ENCODE results near the gene LAIR1. TPM values are rescaled to one million over a fixed set of nuclear protein-coding genes. Genes with fewer than 3 reads are reported as not detected.
A peak's percentile ranks its signal among the peaks of the same experiment; 100 is the strongest.

The LAIR1 gene
- polyA plus RNA-seq, 1 experiment: not detected

DNA sequence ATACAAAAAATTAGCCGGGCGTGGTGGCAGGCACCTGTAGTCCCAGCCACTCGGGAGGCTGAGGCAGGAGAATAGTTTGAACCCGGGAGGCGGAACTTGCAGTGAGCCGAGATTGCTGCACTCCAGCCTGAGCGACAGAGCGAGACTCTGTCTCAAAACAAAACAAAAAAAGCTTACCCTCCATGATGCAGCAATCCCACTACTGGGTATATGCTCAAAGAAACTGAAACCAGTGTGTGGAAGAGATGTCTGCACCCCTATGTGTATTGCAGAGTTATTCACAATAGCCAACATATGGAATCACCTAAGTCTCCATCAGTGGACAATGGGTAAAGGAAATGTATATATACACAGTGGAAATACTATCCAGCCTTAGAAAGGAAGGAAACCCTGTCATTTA, 31.0 kb upstream of the LAIR1 start:
- TF ChIP-seq, protein P1, sequence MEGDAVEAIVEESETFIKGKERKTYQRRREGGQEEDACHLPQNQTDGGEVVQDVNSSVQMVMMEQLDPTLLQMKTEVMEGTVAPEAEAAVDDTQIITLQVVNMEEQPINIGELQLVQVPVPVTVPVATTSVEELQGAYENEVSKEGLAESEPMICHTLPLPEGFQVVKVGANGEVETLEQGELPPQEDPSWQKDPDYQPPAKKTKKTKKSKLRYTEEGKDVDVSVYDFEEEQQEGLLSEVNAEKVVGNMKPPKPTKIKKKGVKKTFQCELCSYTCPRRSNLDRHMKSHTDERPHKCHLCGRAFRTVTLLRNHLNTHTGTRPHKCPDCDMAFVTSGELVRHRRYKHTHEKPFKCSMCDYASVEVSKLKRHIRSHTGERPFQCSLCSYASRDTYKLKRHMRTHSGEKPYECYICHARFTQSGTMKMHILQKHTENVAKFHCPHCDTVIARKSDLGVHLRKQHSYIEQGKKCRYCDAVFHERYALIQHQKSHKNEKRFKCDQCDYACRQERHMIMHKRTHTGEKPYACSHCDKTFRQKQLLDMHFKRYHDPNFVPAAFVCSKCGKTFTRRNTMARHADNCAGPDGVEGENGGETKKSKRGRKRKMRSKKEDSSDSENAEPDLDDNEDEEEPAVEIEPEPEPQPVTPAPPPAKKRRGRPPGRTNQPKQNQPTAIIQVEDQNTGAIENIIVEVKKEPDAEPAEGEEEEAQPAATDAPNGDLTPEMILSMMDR (IDR thresholded peaks at IDR 0.05; ENCODE audit: insufficient read depth, low read depth, low read length): no peak
- ChIA-PET CTCF (interaction anchor here (1.2 kb wide), 1 partner anchor 9 kb away, joined by 3 read pairs; no protein-coding TSS in a partner anchor), POLR2A (no interaction called here)
- Histone ChIP-seq H3K27me3 (ENCODE audit: control insufficient read depth, insufficient read depth, low read length) (no peaks in the 10 kb centered on the region), H3K4me3 (ENCODE audit: low read depth, low read length) (no peak overlapping the region), H3K36me3 (ENCODE audit: control insufficient read depth, insufficient read depth, low read length) (no peaks in the 10 kb centered on the region)
- DNase-seq (ENCODE audit: low read depth): no peak

GRCh38 chr19:54393381-54393780, 28.6 kb upstream of the LAIR1 start:
- TF ChIP-seq, protein P1 (IDR thresholded peaks at IDR 0.05; ENCODE audit: insufficient read depth, low read depth, low read length): no peak
- no peaks in the 10 kb centered on the region for H3K27me3 ChIP-seq (ENCODE audit: control insufficient read depth, insufficient read depth, low read length)
- CTCF ChIA-PET: no interaction called here
- no peaks in the 10 kb centered on the region for H3K36me3 ChIP-seq (ENCODE audit: control insufficient read depth, insufficient read depth, low read length)
- POLR2A ChIA-PET: no interaction called here
- DNase-seq (ENCODE audit: low read depth): no peak
- H3K4me3 ChIP-seq (ENCODE audit: low read depth, low read length): no peak overlapping the region

DNA sequence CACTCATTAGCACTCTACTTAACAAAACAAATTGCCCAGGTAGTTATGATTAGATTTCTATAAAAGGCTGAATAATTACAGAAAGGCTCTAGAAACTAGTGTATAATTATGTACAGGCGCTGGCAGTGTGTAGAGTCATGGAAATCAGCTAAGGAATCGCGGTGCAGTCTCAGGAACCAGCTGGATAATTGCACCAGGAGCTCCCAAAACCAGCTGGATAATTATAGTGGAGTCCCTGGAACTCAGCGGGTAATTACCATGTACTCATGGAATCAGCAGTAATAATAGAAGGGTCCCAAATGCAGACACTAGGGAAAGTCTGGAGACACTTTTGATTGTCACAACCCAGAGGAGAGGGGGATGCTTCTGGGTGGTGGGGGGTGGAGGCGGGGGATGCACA, 27.4 kb upstream of the LAIR1 start:
- H3K36me3 ChIP-seq (ENCODE audit: control insufficient read depth, insufficient read depth, low read length): no peaks in the 10 kb centered on the region
- ChIA-PET POLR2A (no interaction called here), CTCF (interaction anchor here (1.0 to 2.2 kb wide), 9 partner anchors 11 to 223 kb away, joined by 3 to 11 read pairs (median 5); partner anchors contain the start of gene TTYH1)
- TF ChIP-seq, protein P1 (IDR thresholded peaks at IDR 0.05; ENCODE audit: insufficient read depth, low read depth, low read length): no peak
- H3K27me3 ChIP-seq (ENCODE audit: control insufficient read depth, insufficient read depth, low read length): no peaks in the 10 kb centered on the region
- no peak overlapping the region for H3K4me3 ChIP-seq (ENCODE audit: low read depth, low read length)
- DNase-seq (ENCODE audit: low read depth): no peak

DNA sequence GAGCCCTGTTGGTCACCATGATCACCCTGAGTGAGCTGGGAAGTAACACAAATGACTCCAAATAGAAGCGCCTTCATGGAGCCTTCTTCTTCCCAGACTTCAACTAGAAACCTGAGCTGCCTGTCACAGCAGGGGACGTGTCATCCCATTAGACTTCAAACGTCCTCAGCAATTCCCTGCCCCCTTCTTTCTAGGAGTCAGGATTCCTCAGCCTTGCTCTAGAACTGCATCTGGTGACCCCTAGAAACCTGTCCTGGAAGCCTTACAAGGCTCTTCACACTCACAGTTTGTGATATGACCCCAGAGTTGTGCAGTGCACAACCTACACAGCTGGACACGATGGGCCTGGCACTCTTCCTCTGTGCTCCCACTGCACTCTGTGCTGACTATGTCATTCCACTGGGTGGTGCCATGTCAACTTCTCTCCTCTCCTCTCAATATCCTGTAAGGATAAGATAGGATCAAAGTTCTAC, 26.9 kb upstream of the LAIR1 start:
- ChIA-PET CTCF (interaction anchor here (0.9 to 2.2 kb wide), 23 partner anchors 10 to 598 kb away, joined by 3 to 11 read pairs (median 4); partner anchors contain the start of genes CDC42EP5, LAIR1 and TTYH1), POLR2A (no interaction called here)
- TF ChIP-seq, protein P1 (IDR thresholded peaks at IDR 0.05; ENCODE audit: insufficient read depth, low read depth, low read length): no peak
- no peak overlapping the region for H3K4me3 ChIP-seq (ENCODE audit: low read depth, low read length)
- H3K36me3 ChIP-seq (ENCODE audit: control insufficient read depth, insufficient read depth, low read length): no peaks in the 10 kb centered on the region
- DNase-seq (ENCODE audit: low read depth): no peak
- no peaks in the 10 kb centered on the region for H3K27me3 ChIP-seq (ENCODE audit: control insufficient read depth, insufficient read depth, low read length)

GRCh38 chr19:54390942-54391577, 26.3 kb upstream of the LAIR1 start:
- ChIA-PET POLR2A (no interaction called here), CTCF (interaction anchor here (0.9 to 2.2 kb wide), 23 partner anchors 9 to 598 kb away, joined by 3 to 11 read pairs (median 4); partner anchors contain the start of genes CDC42EP5, LAIR1 and TTYH1)
- H3K27me3 ChIP-seq (ENCODE audit: control insufficient read depth, insufficient read depth, low read length): no peaks in the 10 kb centered on the region
- TF ChIP-seq, protein P1 (IDR thresholded peaks at IDR 0.05; ENCODE audit: insufficient read depth, low read depth, low read length): peak; percentile 72
- peak; percentile 2 for DNase-seq (ENCODE audit: low read depth)
- H3K36me3 ChIP-seq (ENCODE audit: control insufficient read depth, insufficient read depth, low read length): no peaks in the 10 kb centered on the region
- no peak overlapping the region for H3K4me3 ChIP-seq (ENCODE audit: low read depth, low read length)

All from BJ (cell line).